GM10248 (cell line): Measurements from ENCODE around the gene HOXA6.

Source experiments
- CTCF ChIA-PET: fragments of 300-600 bp; sonication (Branson Sonifier 250); formaldehyde crosslinking; extraction: SDS; loops from one replicate; lab custom pipeline; 2021; ENCODE audit warnings: antibody characterized with exemption; lab: Yijun Ruan, JAX
- POLR2A ChIA-PET: fragments of 350-650 bp; sonication (Branson Sonifier 250); formaldehyde crosslinking; extraction: SDS; loops from one replicate; lab custom pipeline; 2020; ENCODE audit warnings: antibody characterized with exemption; lab: Yijun Ruan, JAX
- DNase-seq: peaks from one replicate; pipeline ENCODE4 v3.0.0; 2012; ENCODE audit errors: extremely low spot score
- TF ChIP-seq, protein P1 (sequence below): IDR thresholded peaks from 2 replicates; pipeline ENCODE4 v1.5.1; 2012; ENCODE audit warnings: mild to moderate bottlenecking, low read depth; ENCODE audit errors: extremely low read depth, missing control alignments, control extremely low read depth

The HOXA6 gene

GRCh38 chr7:27165089-27165995, 17.8 kb upstream of the HOXA6 start, which contains the start of gene HOXA9:
TSS of gene HOXA9 (minus strand) at chr7:27165537. CDS start at chr7:27165457, 80 bp downstream.
- CTCF ChIA-PET: interaction anchor here (1.2 to 3.4 kb wide), 2 partner anchors 31 to 92 kb away, joined by 4 to 11 read pairs; no protein-coding TSS in a partner anchor

DNA sequence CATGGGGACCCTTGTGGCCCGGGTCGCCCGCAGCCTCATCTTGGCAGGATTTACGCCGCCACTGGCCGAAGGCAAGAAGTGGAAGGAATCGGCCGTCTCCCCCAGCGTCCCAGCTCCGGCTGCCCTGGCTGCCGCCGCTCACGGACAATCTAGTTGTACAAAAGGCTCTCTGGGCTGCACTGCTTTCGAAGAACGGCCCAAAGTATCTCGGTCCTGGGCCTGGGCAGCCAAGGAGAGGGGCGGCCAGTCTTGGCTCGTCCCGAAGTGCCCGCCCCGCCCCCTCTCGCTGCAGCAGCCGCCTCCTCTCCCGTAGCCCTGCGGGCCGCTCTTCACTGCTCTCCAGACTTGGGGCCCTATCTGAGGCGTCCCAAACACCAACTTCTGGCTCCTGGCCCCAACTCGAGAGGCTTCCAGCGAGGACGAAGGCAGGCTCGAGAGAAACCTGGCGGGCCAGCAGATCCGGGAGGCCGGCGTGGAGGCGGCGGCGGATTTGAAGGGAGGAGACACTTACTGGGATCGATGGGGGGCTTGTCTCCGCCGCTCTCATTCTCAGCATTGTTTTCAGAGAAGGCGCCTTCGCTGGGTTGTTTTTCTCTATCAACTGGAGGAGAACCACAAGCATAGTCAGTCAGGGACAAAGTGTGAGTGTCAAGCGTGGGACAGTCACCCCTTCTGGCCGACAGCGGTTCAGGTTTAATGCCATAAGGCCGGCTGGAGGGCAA, 17.0 kb upstream of the HOXA6 start:
- DNase-seq: no peak
- POLR2A ChIA-PET: no interaction called here
- TF ChIP-seq, protein P1, sequence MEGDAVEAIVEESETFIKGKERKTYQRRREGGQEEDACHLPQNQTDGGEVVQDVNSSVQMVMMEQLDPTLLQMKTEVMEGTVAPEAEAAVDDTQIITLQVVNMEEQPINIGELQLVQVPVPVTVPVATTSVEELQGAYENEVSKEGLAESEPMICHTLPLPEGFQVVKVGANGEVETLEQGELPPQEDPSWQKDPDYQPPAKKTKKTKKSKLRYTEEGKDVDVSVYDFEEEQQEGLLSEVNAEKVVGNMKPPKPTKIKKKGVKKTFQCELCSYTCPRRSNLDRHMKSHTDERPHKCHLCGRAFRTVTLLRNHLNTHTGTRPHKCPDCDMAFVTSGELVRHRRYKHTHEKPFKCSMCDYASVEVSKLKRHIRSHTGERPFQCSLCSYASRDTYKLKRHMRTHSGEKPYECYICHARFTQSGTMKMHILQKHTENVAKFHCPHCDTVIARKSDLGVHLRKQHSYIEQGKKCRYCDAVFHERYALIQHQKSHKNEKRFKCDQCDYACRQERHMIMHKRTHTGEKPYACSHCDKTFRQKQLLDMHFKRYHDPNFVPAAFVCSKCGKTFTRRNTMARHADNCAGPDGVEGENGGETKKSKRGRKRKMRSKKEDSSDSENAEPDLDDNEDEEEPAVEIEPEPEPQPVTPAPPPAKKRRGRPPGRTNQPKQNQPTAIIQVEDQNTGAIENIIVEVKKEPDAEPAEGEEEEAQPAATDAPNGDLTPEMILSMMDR: no peak
- CTCF ChIA-PET: interaction anchor here (3.4 kb wide), 1 partner anchor 31 kb away, joined by 11 read pairs; no protein-coding TSS in a partner anchor

More at GRCh38 chr7:27165089-27165995, 17.8 kb upstream of the HOXA6 start, which contains the start of gene HOXA9:
- POLR2A ChIA-PET: no interaction called here
- no peak for DNase-seq
- TF ChIP-seq, protein P1: no peak

- POLR2A ChIA-PET: no interaction called here
- CTCF ChIA-PET: interaction anchor here (3.4 to 3.8 kb wide), 3 partner anchors 13 to 795 kb away, joined by 11 to 59 read pairs (median 52); partner anchors contain the start of gene HOXA3
- DNase-seq: no peak
- TF ChIP-seq, protein P1: no peak
These were observed 16.4 kb upstream of the HOXA6 start for GRCh38 chr7:27164045-27164366.

DNA sequence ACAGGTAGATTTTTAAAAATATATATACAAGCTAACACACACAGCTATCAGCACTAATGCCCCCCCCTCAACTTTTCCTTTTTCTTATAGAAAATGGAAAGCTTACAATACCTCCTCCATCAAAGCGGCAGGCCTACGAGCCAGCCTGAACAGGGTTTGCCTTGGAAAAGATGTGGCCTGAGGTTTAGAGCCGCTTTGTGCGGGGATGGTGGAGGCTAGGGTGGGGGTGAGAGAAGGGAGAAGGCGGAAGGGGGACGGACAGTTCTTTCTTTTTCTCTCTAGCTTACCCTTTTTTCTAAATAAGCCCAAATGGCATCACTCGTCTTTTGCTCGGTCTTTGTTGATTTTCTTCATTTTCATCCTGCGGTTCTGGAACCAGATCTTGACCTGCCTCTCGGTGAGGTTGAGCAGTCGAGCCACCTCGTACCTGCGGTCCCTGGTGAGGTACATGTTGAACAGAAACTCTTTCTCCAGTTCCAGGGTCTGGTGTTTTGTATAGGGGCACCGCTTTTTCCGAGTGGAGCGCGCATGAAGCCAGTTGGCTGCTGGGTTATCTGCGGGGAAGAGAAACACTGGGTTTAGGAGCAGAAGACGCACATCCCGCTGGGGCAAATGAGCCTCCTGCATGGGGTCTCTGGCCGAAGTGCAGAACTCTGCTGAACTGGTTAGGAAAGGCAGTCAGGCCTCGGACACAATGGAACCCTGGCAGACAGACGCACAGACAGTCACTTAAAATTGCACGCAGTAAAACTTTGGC, 15.9 kb upstream of the HOXA6 start:
- POLR2A ChIA-PET: no interaction called here
- CTCF ChIA-PET: interaction anchor here (1.1 to 3.8 kb wide), 9 partner anchors 13 to 934 kb away, joined by 3 to 59 read pairs (median 18); partner anchors contain the start of gene HOXA3
- TF ChIP-seq, protein P1: no peak
- DNase-seq: no peak

DNA sequence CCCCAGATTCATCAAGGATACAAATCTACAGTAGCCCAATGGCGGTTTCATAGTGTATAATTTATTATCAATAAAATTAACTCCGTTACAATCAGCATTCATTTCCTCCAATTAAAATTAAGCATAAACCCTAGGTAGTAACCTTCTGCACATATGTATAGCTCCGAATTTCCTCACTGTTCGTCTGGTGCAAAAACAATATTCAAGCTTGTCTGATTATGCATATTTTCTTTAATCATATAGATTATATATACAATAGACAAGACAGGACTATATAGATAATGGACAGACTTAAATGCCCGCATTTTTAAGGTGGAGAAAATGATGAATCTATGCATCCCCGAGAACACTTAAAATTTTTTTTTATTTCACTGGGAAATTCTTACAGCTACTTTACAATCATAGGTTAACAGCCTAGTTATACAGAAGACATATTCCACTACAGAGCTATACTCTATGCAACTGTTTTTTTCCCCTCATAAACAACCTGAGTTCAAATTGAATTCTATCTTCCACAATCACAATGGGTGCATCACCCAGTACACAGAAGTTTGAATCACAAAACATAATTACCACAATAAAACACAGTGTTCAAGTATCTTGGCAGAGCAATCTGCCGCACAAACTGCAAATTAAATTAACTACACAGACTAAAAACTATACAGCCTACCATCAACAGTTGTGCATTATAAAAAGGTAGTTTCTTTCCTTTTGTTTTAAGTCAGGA, 15.2 kb upstream of the HOXA6 start:
- ChIA-PET CTCF (interaction anchor here (0.8 to 3.8 kb wide), 11 partner anchors 12 to 935 kb away, joined by 3 to 59 read pairs (median 18); partner anchors contain the start of gene HOXA3), POLR2A (no interaction called here)
- no peak for DNase-seq
- TF ChIP-seq, protein P1: no peak
